Kidney epithelial cell (primary cell): ENCODE measurements around the gene B3GALT5. TPM values are rescaled to one million over a fixed set of nuclear protein-coding genes. Genes with fewer than 3 reads are reported as not detected.

ENCODE experiments used
- DNase-seq: peaks from one replicate; pipeline ENCODE4 v3.0.0-alpha.2; 2010; ENCODE audit warnings: low read depth
- H3K27me3 ChIP-seq: 2 replicates; pipeline ENCODE4 v1.6.0; 2011; ENCODE audit warnings: low read length; ENCODE audit not compliant: control insufficient read depth, insufficient read depth
- H3K36me3 ChIP-seq: 2 replicates; pipeline ENCODE4 v1.5.1; 2011; ENCODE audit warnings: low read length; ENCODE audit not compliant: control insufficient read depth, insufficient read depth
- H3K4me3 ChIP-seq: 2 replicates; pipeline ENCODE4 v1.5.1; 2011; ENCODE audit warnings: low read depth, mild to moderate bottlenecking, control low read depth, low read length
- total RNA-seq: library from RNA; depleted of rRNA; stranded (reverse); fragments of >200 nt; gene quantifications from 2 replicates; pipeline ENCODE4 v1.2.3, GENCODE V29; 2015
- TF ChIP-seq, protein P1 (sequence below): IDR thresholded peaks from 2 replicates; pipeline ENCODE4 v1.5.1; 2011; ENCODE audit warnings: mild to moderate bottlenecking, moderate library complexity, low read length, control low read depth, inconsistent platforms; ENCODE audit not compliant: insufficient read depth, poor library complexity, severe bottlenecking

B3GALT5 gene
- total RNA-seq, 1 donor from 2014 or later = 4.3 TPM

DNA sequence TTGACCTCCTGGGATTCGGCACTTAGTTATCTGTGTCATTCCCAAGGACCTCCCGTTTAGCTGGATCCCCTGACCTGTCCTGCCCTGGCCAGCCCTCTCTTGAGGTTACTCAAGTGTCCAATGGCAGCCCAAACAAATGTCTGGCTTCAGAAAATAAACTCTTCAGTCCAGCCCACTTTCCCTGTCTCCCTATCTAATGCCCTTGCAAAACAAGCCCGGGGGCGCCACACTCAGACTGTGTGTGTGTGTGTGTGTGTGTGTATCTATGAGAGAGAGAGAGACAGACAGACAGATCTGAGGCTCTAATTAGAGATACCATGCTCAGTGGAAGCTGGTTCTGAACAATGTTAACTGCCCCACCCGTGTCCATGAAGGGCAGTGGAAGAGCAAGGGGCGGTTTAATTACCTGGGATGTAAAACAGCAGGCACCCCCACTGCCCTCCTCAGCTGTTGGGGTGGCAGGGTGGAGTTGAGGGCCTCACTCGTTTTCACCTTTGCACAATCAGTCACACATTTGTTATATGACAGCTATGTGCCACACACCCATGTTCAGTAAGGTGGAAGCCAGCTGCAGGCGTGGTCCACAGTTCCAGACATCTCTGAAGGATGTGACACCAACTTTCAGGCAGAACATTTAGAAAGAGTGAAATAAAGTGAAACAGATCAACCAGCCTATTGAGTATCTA is 57.4 kb downstream of the B3GALT5 start:
- DNase-seq = no peak
- no peaks in the 10 kb centered on the region for H3K27me3 ChIP-seq

DNA sequence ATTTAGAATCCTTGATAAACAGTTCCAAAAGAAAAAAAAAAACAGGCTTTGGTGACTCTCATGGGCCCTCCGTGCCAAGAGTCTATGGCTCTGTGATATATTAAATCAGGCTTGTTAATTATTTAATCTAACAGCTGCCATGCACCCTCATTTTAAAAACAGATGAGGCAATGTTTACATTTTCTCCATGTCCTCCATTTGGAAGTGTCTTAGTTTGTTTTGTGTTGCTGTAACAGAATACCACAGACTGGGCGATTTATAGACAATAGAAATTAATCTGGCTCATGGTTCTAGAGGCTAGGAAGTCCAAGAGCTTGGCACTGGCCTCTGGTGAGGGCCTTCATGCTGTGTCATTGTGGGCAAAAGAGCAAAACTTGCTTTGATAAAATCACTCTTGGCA is 58.0 kb downstream of the B3GALT5 start:
- TF ChIP-seq, protein P1, sequence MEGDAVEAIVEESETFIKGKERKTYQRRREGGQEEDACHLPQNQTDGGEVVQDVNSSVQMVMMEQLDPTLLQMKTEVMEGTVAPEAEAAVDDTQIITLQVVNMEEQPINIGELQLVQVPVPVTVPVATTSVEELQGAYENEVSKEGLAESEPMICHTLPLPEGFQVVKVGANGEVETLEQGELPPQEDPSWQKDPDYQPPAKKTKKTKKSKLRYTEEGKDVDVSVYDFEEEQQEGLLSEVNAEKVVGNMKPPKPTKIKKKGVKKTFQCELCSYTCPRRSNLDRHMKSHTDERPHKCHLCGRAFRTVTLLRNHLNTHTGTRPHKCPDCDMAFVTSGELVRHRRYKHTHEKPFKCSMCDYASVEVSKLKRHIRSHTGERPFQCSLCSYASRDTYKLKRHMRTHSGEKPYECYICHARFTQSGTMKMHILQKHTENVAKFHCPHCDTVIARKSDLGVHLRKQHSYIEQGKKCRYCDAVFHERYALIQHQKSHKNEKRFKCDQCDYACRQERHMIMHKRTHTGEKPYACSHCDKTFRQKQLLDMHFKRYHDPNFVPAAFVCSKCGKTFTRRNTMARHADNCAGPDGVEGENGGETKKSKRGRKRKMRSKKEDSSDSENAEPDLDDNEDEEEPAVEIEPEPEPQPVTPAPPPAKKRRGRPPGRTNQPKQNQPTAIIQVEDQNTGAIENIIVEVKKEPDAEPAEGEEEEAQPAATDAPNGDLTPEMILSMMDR = no peak

More for the DNA sequence above, 57.4 kb downstream of the B3GALT5 start:
- TF ChIP-seq, protein P1 = no peak
- no peak overlapping the region for H3K4me3 ChIP-seq
- H3K36me3 ChIP-seq = no peaks in the 10 kb centered on the region

GRCh38 chr21:39671986-39672385 is 59.2 kb downstream of the B3GALT5 start:
- Histone ChIP-seq H3K4me3 (no peak overlapping the region), H3K36me3 (no peaks in the 10 kb centered on the region), H3K27me3 (no peaks in the 10 kb centered on the region)
- DNase-seq = no peak
- TF ChIP-seq, protein P1 = no peak

More for the DNA sequence above, 58.0 kb downstream of the B3GALT5 start:
- Histone ChIP-seq H3K36me3 (no peaks in the 10 kb centered on the region), H3K4me3 (no peak overlapping the region), H3K27me3 (no peaks in the 10 kb centered on the region)
- no peak for DNase-seq

DNA sequence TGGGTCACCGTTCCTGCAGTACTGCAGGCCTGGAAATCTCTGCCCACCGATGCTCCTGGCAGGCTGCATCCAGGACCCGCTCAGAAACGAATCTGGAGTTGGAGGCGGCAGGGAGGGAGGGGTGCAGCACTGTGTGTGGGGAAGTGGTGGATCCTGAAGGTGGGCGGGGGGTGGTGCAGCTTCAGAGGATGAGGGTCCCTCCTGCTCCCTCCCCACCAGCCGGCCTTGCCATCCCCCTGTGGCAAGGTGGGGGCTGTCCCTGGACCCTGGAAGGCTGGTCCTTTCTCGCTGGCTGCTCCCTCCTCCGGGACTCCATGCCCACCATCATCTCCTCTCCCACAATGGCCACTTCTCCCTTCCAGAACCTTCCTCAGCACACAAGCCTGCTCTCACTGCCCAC is 60.4 kb downstream of the B3GALT5 start:
- Histone ChIP-seq H3K36me3 (no peaks in the 10 kb centered on the region), H3K27me3 (no peaks in the 10 kb centered on the region), H3K4me3 (no peak overlapping the region)
- DNase-seq = no peak
- TF ChIP-seq, protein P1 = no peak

DNA sequence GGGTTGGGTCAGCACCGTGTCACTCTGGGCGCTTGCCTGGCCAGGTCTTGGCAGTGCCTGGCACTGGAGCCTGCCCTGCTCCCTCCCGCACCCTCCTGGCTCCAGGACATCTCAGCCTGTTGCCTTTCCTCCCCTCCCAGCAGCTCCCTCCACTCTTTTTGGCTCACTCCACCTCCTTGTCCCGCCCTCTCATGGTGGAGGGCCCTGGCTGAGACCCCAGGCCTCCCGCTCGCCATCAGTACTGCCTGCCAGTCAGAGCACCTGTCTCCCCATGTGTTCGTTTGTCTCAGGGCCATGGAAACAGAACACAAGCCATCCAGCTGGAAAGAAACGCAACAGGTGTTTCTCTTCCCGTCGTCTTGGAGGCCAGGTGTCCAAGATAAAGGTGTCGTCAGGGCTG is 61.0 kb downstream of the B3GALT5 start:
- H3K36me3 ChIP-seq = no peaks in the 10 kb centered on the region
- H3K4me3 ChIP-seq = no peak overlapping the region
- H3K27me3 ChIP-seq = no peaks in the 10 kb centered on the region
- DNase-seq = no peak
- TF ChIP-seq, protein P1 = no peak

- Histone ChIP-seq H3K4me3 (no peak overlapping the region), H3K27me3 (no peaks in the 10 kb centered on the region), H3K36me3 (no peaks in the 10 kb centered on the region)
- DNase-seq = no peak
- TF ChIP-seq, protein P1 = no peak
These were observed 62.1 kb downstream of the B3GALT5 start for GRCh38 chr21:39674801-39675200.
